ENCODE data around the gene TBL3.

- TF ChIP-seq CTCF (IDR thresholded peaks at IDR 0.05; ENCODE audit: insufficient read depth, low read depth, low read length) (no peak), EZH2 (IDR thresholded peaks at IDR 0.05; ENCODE audit: insufficient read depth, low read length) (no peak)
These were observed 41.7 kb downstream of the TBL3 start for GRCh38 chr16:2013527-2013926.
